Vagina (tissue), 2 donors: ENCODE data around the gene MARF1.

ENCODE experiments used
- CTCF ChIP-seq, 3 experiments: fragments of 450-650 bp in 2 of 3; fragments of 200-600 bp in 1 of 3; sonication (generic) in 1 of 3; IDR thresholded peaks; one replicate each; pipeline ENCODE4 v1.5.1; 2017 to 2019; ENCODE audit warnings: antibody characterized with exemption in 3 of 3, mild to moderate bottlenecking in 2 of 3, moderate library complexity in 2 of 3
- POLR2A ChIP-seq, 2 donors: fragments of 450-650 bp; IDR thresholded peaks; one replicate each; pipeline ENCODE4 v1.6.1; 2017; ENCODE audit warnings: antibody characterized with exemption in 2 of 2, mild to moderate bottlenecking in 2 of 2, moderate library complexity in 2 of 2

GRCh38 chr16:15572329-15573001 is 70.5 kb downstream of the MARF1 start:
- no peak for TF ChIP-seq POLR2A (IDR thresholded peaks at IDR 0.05)
- TF ChIP-seq CTCF (IDR thresholded peaks at IDR 0.05): no peak
